Muscle of back (tissue), 11 donors: ENCODE results near the gene DHRS1. TPM values are rescaled to one million over a fixed set of nuclear protein-coding genes. Genes with fewer than 3 reads are reported as not detected.

Source experiments
- DNase-seq, 3 donors: peaks; one replicate each; pipeline versions ENCODE4 v3.0.0 to v3.0.0-alpha.2; 2013
- polyA plus RNA-seq, 10 donors: library from polyadenylated mRNA; unstranded; fragments of 120-200 nt; gene quantifications; one replicate each; pipeline ENCODE4 v1.2.1, GENCODE V29; 2013; ENCODE audit not compliant: insufficient read length in 10 of 10

The DHRS1 gene
- polyA plus RNA-seq, 10 donors, result 10.9 to 21.2 (median 17.0) TPM

GRCh38 chr14:24310646-24311604 lies 11.3 kb upstream of the DHRS1 start, which contains the start of gene LTB4R:
Gene LTB4R, plus strand, starts transcription at chr14:24311502. Its CDS starts 4,150 bp downstream, at chr14:24315652.
- peak; percentile 53 to 92 (median 68) for DNase-seq

DNA sequence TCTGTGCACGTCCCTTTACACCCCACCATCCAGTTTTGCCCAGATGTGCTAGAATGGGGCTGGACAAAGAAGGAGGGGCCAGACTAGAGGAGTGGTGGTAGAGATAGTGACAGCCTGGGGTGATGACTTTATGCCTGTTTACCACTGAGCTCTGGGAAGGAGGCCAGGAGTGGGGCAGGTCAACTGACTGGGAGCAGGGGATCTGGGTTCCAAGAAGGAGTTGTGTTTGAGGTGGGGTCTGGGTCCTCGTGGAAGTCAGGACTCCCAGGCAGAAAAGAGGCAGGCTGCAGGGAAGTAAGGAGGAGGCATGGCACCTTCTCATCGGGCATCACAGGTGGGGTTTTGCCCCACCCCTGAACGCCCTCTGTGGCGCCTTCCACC lies 10.7 kb upstream of the DHRS1 start:
- DNase-seq, result no peak

DNA sequence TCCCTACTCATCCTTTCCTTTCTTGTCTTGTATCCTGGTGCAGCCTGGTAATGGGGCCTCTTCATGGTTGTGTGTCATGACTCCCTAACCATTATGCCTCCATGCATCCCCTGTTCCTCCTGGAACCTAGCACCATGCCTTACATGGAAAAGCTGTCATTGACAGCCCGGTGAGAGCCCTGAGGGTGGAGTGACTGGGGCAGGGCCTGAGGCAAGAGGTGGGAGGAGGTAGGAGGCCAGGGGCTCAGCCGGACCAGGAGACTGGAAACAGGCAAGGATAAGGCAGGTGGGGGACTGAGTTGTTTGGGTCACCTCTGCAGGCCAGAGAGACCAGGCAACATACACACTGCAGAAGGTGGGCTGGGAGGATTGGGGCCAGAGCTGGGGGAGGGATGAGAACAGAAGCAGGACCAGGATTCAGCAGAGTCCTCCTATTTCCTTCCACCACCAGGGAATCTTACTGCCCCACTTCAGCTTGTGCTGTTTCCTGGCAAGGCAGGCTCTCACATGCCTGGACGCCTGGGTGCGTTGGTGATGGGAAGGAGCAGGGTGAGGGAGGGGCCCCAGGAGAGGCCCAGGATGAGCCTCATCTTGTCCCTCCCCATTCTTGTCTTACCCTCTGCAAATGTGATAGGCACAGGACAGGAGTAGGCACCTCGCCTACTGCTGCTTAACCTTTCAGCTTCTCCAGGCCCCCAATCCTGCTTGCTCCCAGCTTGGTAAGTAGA lies 10.1 kb upstream of the DHRS1 start, which contains the start of gene LTB4R2:
LTB4R2 (plus strand) TSS at position 603 of the 727 bp plus-strand sequence. CDS start 525 bp downstream, outside the sequence.
- no peak for DNase-seq

DNA sequence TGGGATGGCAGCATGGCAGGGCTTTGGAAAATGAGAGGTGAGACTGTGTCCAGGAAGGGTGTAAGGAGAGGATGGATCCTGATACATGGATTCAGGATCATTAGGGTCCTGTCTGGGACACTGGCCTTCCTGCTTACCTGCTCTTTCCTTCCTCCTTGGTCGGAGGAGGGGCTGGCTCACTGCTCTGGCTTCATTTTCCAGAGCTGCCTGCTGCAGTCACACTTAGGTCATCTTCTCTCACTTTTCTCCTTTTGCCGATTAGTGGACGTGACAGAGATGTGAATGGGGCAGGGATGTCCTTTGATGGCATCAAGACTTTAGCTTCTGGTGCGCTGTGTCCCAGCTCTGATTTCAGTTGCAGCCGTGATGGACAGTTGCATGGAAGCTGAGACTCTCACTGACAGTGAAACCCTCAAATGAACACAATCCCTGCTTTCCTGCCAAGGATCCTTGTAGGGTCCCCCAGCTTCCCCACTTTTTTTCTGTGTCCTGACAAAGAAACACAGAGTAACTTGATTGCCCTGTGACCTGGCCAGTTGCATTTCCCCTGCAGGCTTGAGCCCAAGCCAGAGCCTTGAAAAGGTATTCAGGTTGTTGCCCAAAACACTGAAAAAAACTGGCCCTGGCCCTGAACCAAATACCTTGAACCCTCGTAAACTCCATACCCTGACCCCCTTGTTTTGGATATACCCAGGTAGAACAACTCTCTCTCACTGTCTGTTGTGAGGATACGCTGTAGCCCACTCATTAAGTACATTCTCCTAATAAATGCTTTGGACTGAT lies 9.0 kb upstream of the DHRS1 start:
- no peak for DNase-seq

- DNase-seq, result peak; percentile 38 to 73 (median 50)
Observed at GRCh38 chr14:24307575-24308341, 8.2 kb upstream of the DHRS1 start, which contains the start of gene CIDEB. Gene CIDEB, minus strand, starts transcription at chr14:24307977. Its CDS starts 119 bp downstream, at chr14:24307858.

GRCh38 chr14:24307156-24307574 lies 7.6 kb upstream of the DHRS1 start:
- DNase-seq, result no peak

DNA sequence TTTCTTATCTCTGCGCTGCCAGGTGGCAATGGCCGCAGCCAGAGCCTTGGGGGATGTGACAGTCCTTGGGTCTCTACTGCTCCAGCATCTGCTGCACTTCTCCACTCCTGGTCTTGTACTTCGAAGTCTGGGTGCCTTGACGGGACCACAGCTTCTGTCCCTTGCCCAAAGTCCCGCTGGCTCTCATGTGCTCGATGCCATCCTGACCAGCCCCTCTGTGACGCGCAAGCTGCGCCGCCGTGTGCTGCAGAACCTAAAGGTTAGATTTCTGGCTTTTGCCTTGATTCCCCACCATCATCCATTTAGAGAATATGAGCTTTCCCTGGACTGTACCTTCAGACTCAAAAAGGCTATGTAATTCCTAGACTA lies 4.4 kb upstream of the DHRS1 start:
- no peak for DNase-seq

GRCh38 chr14:24300326-24300980 lies 873 bp upstream of the DHRS1 start:
- DNase-seq, result no peak

- DNase-seq, result no peak
Observed at GRCh38 chr14:24298892-24299254, 707 bp downstream of the DHRS1 start.

DNA sequence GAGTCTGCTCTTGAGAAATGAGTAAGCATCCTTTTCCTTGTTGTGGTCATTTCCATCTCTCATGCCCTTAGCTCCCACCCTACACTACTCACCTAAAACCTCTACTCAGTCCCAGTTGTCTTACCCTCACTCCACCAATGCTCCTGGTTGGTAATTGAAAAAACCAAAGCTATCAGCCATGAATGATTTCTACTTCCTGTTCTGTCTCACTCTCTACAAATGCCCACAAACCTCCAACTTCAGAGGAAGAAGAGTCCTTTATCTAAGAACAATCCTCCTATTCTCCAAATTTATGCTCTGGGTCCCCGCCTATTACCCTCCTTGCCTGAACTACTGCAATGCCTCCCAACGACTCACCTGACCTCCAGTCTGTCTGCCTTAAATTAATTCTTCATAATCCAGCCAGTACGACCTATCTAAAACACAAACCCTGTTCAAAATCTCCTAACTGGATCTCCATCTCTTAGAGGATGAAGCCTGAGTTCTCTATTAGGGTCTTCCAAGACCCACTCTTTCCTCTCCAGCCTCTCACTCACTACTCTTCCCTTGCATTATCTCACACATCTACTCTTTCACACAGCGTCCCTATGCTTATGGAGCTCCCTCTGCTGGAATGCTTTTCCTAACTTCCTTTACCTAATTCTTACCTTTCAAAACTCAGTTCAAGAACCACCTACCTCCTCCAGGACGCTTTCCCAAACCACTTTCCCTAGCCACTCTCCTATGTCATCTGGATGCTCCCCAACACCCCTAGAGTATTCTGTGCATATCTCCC lies 2.2 kb downstream of the DHRS1 start:
- DNase-seq, result no peak

DNA sequence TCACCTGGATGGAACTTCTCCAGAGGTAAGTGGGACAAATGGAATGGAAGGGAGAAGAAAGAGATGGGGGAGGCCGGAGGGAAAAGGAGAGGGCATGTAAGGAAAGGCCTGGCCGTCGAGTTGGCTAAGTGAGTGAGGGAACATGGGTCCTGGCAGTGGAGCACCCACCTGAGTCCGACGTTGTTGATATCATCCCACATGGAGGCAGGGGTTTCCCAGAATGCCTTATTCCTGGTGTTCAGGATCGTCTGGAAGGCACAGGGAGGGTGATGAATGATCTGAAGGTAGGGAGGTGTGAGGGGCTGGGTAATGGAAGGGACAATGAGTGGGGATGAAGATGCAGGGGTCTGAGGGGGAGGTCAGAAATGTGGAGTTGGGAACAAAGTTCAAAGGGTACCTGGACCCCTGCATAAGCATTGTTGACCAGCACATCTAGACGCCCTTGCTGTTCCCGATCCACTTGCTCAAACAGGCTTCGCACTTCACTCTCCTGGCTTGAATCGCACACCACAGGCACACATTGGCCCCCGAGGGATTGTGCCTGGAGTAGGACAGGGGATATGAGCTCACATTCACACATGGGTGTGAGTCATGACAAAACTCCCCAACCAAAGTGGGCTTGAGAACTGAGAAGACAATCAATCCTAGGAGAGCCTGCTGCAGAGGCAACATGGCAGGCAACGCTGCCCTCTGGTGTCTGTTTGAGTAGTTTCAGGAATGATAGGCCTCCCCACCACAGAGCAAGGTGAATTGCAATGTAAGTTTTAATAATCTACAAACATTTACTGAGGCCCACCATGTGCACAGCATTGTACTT lies 3.0 kb downstream of the DHRS1 start:
- peak; percentile 71 to 81 (median 80) for DNase-seq

- DNase-seq, result no peak
Observed at GRCh38 chr14:24293525-24293924, 6.1 kb downstream of the DHRS1 start.

- no peak for DNase-seq
Observed at GRCh38 chr14:24292118-24292807, 7.3 kb downstream of the DHRS1 start.

DNA sequence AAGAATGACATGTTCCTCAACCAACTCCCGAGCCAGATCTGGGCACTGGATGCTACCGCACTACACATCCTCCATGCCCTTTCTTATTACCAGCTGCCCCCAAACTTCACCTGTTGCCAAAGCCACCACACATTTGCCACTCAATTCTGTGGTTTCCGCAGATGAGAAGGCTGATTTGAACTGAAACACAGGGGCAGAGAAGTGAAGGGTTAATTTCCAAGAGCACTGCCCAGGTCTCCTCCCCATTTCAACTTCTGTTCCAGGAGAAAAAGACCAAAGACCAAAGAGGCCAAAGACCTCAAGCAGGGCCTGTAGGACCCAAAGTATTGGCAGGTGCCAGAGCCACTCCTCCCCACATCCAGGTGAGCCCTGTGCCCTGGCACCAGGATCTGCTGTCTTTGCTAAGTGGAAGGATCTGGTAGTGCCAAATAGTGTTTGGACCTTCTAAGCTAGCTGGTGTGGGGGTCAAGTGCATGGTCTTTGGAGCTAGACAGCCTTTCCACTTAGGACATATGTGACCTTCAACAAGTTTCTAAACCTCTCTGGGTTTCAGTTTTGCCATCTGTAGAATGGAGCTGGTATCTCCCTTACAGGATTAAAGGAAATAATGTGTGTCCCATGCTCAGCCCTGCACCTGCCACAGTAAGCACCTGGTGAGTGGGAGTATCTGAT lies 8.0 kb downstream of the DHRS1 start:
- no peak for DNase-seq

- no peak for DNase-seq
Observed at GRCh38 chr14:24290746-24291145, 8.8 kb downstream of the DHRS1 start.

DNA sequence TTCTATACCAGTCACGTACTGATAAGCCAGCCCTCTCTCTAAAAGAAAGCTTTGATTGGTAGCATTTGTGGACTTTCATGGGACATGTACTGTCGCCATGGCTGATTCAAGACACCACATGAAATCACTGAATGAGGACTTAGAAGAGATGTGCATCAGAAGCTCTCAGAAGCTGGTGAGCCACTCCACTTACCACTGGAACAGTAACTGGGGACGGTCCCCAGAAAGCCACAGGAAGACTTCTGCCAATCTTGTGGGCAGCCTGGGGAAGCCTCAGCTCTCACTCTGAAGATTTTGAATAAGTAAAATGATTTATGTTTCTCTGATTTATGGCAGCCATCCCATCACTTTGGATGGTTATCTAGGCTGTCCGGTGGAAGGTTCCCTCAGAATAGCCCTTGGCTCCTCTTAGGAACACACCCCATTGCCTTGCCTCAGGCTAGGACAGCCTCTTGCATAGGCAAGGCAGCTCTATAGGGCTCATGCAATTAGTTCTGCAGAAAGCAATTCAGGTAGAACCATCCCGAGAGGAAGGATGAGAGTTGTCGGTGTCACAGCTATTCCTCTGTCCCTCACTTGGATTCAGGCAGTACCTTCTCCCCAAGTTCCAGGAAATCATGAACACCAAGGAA lies 9.8 kb downstream of the DHRS1 start:
- DNase-seq, result no peak

DNA sequence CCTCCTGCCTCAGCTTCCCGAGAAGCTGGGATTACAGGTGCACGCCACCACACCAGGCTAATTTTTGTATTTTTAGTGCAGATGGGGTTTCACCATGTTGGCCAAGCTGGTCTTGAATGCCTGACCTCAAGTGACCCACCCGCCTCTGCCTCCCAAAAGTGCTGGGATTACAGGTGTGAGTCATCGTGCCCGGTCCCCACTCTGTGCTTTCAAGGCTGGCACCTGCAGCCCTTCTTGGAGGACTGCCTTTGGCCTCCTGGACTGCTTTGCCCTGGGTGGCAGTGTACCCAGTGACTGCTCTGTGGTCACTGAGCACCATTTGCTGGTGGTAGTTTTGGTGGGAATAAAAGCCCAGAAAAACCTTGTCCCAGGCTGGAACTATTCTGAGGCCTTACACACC lies 12.6 kb downstream of the DHRS1 start:
- no peak for DNase-seq
